Stimulated activated memory B cell treated with anti-CD40 and anti-IgM and Interleukin-4, amounts not matched to agents 10 μg/mL and 1 μg/mL and 100 μg/mL, for 72 hours (primary cell): ENCODE results near the gene TSPEAR.
A peak's percentile ranks its signal among the peaks of the same experiment; 100 is the strongest.
"Not testable (repeated sequence)": the region's sequence is repeated elsewhere in the genome, so short reads cannot be mapped to it uniquely, and the experiment has no call there.

Experiments used
- ATAC-seq: fragments of 150-1000 bp; cut with Tn5 transposase; 2 replicates; pipeline ENCODE4 v1.10.0; 2021
- H3K27ac Mint-ChIP-seq: one replicate; pipeline ENCODE4 v1.8.0; 2022; ENCODE audit warnings: mild to moderate bottlenecking, mixed read lengths
- H3K27me3 Mint-ChIP-seq: one replicate; pipeline ENCODE4 v1.8.0; 2022; ENCODE audit warnings: mixed read lengths
- H3K36me3 Mint-ChIP-seq: one replicate; pipeline ENCODE4 v1.8.0; 2022; ENCODE audit warnings: mixed read lengths
- H3K4me1 Mint-ChIP-seq: one replicate; pipeline ENCODE4 v1.8.0; 2022; ENCODE audit warnings: mixed read lengths
- H3K4me3 Mint-ChIP-seq: one replicate; pipeline ENCODE4 v1.8.0; 2022; ENCODE audit warnings: mild to moderate bottlenecking, moderate library complexity, mixed read lengths
- H3K9me3 Mint-ChIP-seq: one replicate; pipeline ENCODE4 v1.8.0; 2022; ENCODE audit warnings: mixed read lengths

Gene TSPEAR

DNA sequence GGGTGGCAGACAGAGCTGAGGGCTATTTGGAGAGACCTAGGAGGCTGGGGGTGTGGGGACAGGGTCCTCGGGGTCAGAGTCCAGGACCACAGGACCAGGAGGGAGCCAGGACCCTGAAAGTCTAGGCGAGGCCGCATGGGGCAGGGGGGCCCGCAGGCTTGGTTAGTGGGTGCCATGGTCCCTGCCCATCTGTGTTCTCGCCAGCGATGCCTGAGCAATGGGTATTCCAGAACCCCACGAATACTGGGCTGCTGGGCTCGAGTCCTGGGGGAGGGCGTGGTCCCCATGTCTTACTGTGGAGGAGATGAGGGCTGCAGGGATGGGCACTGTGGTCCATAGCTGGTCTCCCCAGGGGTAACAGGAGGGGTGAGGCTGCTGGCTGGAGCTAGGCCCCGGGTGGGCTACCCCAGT is 121.1 kb downstream of the TSPEAR start:
- Mint-ChIP-seq H3K4me1 (no peaks in the 10 kb centered on the region), H3K9me3 (peaks cover 4% of the 10 kb centered on the region), H3K27me3 (peaks cover 55% of the 10 kb centered on the region), H3K27ac (no peak overlapping the region), H3K4me3 (no peak overlapping the region), H3K36me3 (no peaks in the 10 kb centered on the region)
- ATAC-seq: peak; percentile 34

DNA sequence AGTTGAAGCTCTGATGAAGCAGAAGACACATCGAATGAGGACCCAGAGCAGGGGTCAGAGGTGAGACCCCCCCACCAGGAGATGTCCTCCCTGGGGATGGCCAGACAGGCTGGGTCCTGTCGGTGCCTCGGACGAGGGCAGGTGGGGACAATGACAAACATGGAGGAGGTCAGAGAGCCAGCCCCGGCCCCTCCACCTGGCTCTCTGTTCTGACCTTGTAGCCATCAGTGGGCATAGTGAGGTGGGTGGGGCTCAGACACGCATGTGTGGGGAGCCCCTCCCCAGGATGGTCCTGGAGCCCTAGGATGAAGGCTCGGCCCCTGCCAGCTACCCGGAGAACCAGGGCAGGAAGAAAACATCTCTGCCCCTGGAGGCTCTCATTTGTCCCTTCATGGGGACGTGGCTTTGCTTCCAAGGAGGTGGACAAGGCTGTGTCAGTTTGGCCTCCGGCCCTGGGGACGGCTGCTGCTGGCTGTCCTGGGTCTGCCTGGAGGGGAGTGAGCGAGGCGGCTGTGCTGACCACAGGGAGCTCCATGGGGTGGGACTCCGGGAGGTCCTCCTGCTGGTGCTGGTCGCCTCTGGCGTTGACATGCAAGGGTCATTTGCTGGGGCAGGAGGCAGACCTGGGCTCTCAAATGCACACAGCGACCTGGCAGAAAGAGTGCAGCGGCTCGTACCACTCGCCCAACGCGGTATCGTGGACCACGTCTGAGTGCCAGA is 121.6 kb downstream of the TSPEAR start:
- peak; percentile 21 for ATAC-seq
- Mint-ChIP-seq H3K36me3 (no peaks in the 10 kb centered on the region), H3K4me3 (no peak overlapping the region), H3K9me3 (peaks cover 5% of the 10 kb centered on the region), H3K27ac (no peak overlapping the region), H3K4me1 (no peaks in the 10 kb centered on the region), H3K27me3 (peaks cover 61% of the 10 kb centered on the region)

DNA sequence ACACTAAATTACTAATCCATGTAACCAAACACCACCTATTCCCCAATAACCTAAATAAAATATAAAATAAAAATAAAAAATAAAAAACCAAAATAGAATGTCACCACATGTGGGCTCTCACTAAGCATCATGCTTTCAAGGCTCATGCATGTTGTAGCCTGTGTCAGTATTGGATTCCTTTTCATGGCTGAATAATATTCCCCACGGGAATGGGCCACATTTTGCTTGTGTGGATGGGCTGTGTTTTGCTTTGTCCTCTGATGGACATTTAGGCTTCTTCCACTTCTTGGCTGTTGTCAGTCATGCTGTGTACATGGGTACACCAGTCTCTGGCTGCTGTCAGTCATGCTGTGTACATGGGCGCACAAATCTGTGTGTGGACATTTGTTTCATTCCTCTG is 122.3 kb downstream of the TSPEAR start:
- H3K27ac Mint-ChIP-seq: no peak overlapping the region
- H3K9me3 Mint-ChIP-seq: peaks cover 5% of the 10 kb centered on the region
- H3K4me1 Mint-ChIP-seq: no peaks in the 10 kb centered on the region
- no peak for ATAC-seq
- no peak overlapping the region for H3K4me3 Mint-ChIP-seq
- peaks cover 67% of the 10 kb centered on the region for H3K27me3 Mint-ChIP-seq
- no peaks in the 10 kb centered on the region for H3K36me3 Mint-ChIP-seq

DNA sequence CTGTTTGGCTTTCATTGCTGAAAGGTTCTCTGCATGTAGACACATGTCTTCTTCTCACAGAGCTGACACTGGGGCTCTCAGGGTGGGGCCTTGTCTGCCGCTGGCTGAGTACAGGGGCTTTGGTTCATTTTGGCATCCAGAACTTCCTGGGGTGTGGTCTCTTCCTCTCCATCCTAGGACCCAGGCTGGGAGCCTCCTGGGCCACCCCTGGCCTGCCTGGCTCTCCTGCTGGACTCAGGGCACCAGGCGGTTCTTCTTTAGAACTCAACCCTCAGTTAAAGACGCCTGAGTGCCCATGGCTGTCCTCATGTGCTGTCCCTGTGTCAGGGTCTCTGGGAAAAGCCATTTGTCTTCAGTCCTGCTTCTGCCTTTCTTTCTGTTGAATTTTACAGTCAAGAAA is 125.5 kb downstream of the TSPEAR start:
- Mint-ChIP-seq H3K27ac (no peak overlapping the region), H3K27me3 (peaks cover 74% of the 10 kb centered on the region), H3K4me3 (no peak overlapping the region), H3K9me3 (peaks cover 17% of the 10 kb centered on the region), H3K36me3 (peaks cover 13% of the 10 kb centered on the region), H3K4me1 (no peaks in the 10 kb centered on the region)
- no peak for ATAC-seq

DNA sequence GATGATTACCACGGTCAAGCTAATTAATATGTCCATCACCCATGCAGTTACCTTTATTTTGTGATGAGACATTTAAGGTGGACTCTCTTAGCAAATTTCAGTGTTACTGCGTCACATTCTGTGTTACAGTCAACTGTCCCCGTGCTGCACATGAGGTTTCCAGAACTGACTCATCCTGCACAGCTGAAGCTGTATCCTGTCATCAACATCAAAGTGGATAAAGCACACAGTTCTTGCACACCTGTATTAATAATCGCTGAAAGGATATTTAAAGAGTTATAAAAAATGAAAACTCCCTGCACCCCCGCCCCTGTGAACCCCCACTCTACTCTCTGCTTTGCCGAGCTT is 127.6 kb downstream of the TSPEAR start:
- H3K27ac Mint-ChIP-seq: no peak overlapping the region
- H3K27me3 Mint-ChIP-seq: peaks cover 72% of the 10 kb centered on the region
- no peak for ATAC-seq
- no peaks in the 10 kb centered on the region for H3K4me1 Mint-ChIP-seq
- peaks cover 19% of the 10 kb centered on the region for H3K36me3 Mint-ChIP-seq
- H3K9me3 Mint-ChIP-seq: peaks cover 21% of the 10 kb centered on the region
- no peak overlapping the region for H3K4me3 Mint-ChIP-seq

DNA sequence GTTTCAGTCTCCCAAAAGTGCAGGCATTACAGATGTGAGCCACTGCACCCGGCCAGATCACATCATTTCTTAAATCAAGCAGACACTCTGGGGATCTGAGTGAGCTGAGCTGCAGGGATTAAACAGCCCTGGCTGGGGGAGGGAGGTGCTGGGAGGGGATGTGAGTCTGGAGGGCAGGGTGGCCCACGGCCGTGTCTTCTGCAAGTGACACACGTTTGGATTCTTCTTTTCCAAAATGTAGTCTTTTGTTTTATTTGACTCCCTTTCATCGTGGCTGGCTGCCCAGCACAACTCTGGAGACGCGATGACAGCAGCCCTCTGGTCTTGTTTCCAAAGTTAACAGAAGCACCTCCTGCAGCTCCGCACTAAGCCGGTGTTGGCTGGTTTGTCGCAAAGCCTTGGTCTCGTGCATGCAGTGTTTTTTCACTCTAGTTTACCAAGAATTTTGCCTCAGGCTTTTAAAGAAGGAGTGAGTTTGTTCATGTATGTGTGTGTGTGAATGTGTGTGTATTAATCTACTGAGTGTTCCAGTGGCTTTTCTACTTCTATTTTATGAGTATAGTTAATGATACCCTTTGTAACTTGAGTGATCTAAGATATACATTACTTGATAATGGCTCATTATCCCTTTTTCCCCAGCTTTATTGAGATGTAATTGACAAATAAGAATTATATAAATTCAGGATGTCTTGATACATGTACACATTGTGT is 128.1 kb downstream of the TSPEAR start:
- no peak overlapping the region for H3K27ac Mint-ChIP-seq
- no peaks in the 10 kb centered on the region for H3K4me1 Mint-ChIP-seq
- no peak overlapping the region for H3K4me3 Mint-ChIP-seq
- H3K9me3 Mint-ChIP-seq: peaks cover 22% of the 10 kb centered on the region
- H3K27me3 Mint-ChIP-seq: peaks cover 72% of the 10 kb centered on the region
- ATAC-seq: no peak
- H3K36me3 Mint-ChIP-seq: peaks cover 19% of the 10 kb centered on the region

DNA sequence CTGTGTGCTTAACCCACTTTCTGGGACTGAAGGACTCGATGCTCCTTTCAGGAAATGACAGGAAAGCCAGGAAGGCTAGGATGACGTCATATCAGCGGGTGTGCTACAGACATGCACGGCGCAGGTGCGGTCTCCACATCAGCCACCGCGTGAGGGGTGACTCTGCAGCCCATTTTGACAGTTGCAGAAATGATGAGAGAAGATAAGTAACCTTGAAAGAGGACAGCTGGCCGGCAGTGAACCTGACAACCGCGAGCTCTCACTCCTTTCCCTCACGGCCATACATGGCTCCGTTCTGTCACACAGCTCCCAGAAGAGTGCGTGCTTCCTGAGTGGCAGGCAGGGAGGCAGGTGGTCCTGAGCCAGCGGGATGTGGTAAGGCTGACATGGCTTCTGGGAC is 129.3 kb downstream of the TSPEAR start:
- H3K4me1 Mint-ChIP-seq: no peaks in the 10 kb centered on the region
- peaks cover 31% of the 10 kb centered on the region for H3K9me3 Mint-ChIP-seq
- H3K36me3 Mint-ChIP-seq: peaks cover 19% of the 10 kb centered on the region
- H3K27me3 Mint-ChIP-seq: peaks cover 64% of the 10 kb centered on the region
- no peak for ATAC-seq
- no peak overlapping the region for H3K27ac Mint-ChIP-seq
- no peak overlapping the region for H3K4me3 Mint-ChIP-seq

DNA sequence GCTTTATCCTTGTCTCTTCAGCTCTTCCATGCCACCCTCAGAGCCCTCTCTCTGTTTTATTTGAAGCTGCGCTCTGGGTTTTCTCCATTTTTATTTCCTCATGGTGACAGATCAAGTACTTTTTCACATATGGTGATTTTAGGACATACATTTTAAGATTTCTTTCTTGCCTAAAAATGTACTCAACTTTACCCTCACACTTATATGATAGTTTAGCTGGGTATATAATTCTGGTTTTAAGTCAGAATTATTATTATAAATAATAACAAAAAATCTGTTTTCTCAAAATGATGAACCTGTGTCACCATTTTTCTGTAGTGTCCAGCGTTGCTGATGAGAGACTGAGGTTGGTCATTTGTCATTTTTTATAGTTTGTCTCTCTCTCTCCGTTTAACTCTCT is 130.2 kb downstream of the TSPEAR start:
- Mint-ChIP-seq H3K36me3 (peaks cover 19% of the 10 kb centered on the region), H3K4me3 (no peak overlapping the region), H3K4me1 (no peaks in the 10 kb centered on the region), H3K9me3 (peaks cover 34% of the 10 kb centered on the region), H3K27me3 (peaks cover 55% of the 10 kb centered on the region), H3K27ac (no peak overlapping the region)
- ATAC-seq: no peak

DNA sequence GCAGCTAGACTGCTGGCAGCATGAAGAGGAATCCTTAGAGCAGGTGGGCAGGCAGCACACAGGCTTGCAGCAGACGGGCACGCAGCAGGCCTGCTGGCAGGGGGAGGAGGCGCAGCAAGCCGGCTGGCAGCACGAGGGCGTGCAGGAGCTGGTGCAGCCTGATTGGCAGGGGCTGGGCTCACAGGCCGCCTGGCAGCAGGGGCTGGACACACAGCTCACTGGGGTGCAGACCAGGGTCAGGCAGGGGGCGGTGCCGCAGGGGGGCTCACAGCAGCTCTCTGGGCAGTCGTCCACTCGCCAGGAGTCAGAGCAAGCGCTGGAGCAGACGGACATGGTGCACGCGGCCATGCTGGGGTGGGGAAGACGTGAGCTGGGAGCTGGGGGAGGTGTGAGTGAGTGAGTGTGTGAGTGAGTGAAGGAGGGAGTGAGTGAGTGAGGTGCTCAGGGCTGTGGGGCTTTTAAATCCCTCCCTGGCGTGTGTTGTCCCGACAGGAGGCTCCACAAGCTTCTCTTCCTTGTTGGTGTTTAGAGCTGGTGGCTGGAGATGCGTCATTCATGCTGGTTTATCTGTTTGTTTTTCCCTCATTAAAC is 131.0 kb downstream of the TSPEAR start, which contains the start of gene KRTAP10-5:
Gene KRTAP10-5, minus strand, starts transcription at position 374 of the 591 bp plus-strand sequence. Its CDS starts 26 bp downstream, at position 348.
- H3K27ac Mint-ChIP-seq, H3K4me1 Mint-ChIP-seq, ATAC-seq, H3K4me3 Mint-ChIP-seq: not testable (repeated sequence)
- Mint-ChIP-seq H3K36me3 (peaks cover 23% of the 10 kb centered on the region), H3K27me3 (peaks cover 55% of the 10 kb centered on the region), H3K9me3 (peaks cover 37% of the 10 kb centered on the region)

DNA sequence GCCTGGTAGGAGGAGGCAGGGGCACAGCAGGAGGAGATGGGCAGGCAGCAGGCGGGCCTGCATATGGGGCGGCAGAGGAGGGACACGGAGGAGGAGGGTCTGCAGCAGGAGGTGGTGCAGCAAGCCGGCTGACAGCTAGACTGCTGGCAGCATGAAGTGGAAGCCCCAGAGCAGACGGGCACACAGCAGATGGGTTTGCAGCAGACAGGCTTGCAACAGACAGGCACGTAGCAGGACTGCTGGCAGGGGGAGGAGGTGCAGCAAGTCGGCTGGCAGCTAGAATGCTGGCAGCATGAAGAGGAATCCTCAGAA is 131.6 kb downstream of the TSPEAR start:
- Mint-ChIP-seq H3K36me3 (peaks cover 23% of the 10 kb centered on the region), H3K4me3 (no peak overlapping the region), H3K9me3 (peaks cover 36% of the 10 kb centered on the region), H3K4me1 (peaks cover 4% of the 10 kb centered on the region), H3K27ac (no peak overlapping the region), H3K27me3 (peaks cover 55% of the 10 kb centered on the region)
- ATAC-seq: no peak

DNA sequence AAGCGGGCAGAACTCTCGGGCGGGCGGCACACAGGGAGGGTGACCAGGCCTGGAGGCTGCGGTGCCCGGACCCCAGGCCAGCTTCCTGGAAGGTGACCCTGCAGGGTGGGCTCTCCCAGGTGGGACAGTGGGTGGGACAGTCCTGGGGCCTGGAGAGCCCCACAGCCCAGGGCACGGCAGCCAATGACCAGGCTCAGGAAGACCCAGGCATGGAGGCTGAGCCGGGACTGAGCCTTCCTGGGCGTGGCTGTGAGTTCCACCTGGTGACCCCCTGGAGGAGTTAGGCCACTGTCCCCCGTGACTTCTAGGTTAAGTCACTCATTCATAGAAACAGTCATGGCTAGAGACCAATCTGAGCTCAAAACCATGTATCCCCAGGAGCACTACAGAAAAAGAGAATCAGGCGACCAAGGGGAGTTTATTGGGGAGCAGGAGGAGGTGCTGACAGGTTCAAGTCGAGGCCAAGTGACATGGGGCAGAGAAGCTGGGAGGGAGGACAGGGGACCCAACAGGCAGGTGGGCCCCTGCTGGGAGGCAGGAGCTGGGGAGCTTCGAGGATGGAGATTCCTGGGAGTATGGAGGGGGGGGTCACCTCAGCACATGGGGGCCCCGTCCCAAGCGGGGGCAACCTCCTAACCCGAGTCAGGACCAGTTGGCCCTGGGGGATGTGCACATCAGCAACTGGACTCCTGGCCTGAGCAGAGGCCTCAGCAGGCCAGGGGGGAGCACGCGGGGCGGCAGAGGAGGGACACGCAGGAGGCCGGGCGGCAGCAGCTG is 132.1 kb downstream of the TSPEAR start:
- ATAC-seq: peak; percentile 41
- Mint-ChIP-seq H3K4me3 (no peak overlapping the region), H3K4me1 (peaks cover 9% of the 10 kb centered on the region), H3K36me3 (peaks cover 23% of the 10 kb centered on the region), H3K27ac (no peak overlapping the region), H3K27me3 (peaks cover 55% of the 10 kb centered on the region), H3K9me3 (peaks cover 36% of the 10 kb centered on the region)

DNA sequence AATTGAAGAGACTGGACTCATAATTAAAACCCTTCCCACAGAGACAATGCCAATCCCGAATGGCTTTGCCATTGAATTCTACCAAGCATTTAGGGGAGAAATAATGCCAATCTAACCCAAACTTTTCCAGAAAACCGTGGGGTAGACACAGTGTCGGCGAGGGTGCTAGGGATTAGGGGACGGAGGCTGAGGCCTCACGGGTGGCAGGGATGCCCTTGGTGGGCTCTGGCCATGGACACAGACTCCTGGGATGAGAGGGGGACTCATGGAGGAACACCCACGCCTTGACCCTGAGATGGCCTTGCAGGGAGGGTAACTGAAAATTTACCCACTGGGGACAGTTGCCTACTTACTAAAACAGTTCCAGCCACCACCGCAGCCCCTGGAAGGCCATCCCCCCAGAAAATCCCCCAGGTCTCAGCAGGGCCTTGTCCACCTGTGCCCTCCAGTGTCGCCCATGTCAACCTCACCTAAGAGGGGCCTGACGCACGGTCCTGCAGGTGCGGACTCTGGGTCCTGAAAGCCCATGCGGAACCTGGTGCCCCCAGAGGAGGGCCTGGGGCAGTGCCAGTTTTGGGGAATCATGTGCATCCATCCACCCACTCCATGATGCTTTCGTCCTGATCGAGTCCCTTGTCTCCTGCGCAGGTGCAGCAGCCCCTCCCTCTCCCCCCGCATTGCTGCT is 132.9 kb downstream of the TSPEAR start:
- ATAC-seq: peak; percentile 20
- Mint-ChIP-seq H3K9me3 (peaks cover 36% of the 10 kb centered on the region), H3K36me3 (peaks cover 23% of the 10 kb centered on the region), H3K27ac (no peak overlapping the region), H3K4me3 (no peak overlapping the region), H3K27me3 (peaks cover 55% of the 10 kb centered on the region), H3K4me1 (peaks cover 11% of the 10 kb centered on the region)

DNA sequence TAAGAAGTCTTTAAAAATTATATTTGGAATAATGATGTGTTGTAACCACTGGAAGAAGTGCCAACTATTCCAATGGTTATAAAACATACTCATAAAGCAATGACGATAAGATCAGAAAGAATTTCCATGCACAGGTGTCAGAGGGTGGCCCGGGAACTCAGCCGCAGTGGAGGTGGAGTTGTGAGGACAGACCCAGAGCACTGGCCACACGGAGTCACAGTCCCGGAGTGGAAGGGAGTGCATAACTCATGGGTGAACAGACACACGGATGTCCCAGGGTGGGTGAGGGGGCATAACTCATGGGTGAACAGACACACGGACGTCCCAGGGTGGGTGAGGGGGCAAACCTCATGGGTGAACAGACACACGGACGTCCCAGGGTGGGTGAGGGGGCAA is 135.3 kb downstream of the TSPEAR start:
- H3K4me3 Mint-ChIP-seq: no peak overlapping the region
- peaks cover 66% of the 10 kb centered on the region for H3K27me3 Mint-ChIP-seq

DNA sequence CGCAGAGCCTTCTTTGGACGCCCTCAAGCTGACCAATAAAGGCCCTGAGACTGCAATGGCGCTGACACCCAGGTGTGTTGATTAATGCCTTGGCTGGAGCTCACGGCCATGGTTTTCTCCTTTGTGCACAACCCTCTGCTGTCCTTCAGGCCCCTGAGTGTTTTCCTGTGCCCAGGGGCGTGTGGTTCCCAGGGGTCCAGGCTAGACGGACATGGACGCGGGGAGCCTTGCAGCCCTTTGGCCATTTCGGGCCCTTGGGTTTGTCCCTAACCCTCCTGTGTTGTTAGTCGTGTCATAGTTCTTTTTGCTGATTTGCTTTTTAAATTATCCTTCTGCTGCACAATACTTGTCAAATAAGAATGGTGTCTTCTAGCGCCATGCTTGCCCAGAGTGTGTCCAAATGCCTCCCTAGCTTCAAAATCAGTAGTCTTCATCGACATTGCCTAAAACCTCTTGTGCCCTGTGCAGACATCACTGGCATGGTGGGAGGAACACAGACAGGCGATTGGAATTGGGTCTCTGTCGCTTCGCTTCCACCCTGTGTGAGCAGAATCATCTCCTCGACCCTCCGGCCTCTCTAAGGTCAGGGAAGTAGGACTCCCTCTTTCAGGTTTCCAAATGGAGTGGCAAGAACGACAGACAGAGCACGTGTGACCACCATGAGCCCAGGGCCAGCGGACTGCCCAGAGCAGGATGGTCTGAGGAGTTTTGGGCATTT is 135.9 kb downstream of the TSPEAR start:
- ATAC-seq: no peak
- Mint-ChIP-seq H3K4me1 (peaks cover 11% of the 10 kb centered on the region), H3K27me3 (peaks cover 69% of the 10 kb centered on the region), H3K27ac (no peak overlapping the region), H3K9me3 (peaks cover 28% of the 10 kb centered on the region), H3K36me3 (peaks cover 10% of the 10 kb centered on the region), H3K4me3 (no peak overlapping the region)

More for the DNA sequence above, 135.3 kb downstream of the TSPEAR start:
- Mint-ChIP-seq H3K27ac (no peak overlapping the region), H3K9me3 (peaks cover 29% of the 10 kb centered on the region), H3K36me3 (peaks cover 10% of the 10 kb centered on the region), H3K4me1 (peaks cover 11% of the 10 kb centered on the region)
- no peak for ATAC-seq
